Keratinocyte (primary cell): ENCODE data around the gene PPM1H. TPM values are rescaled to one million over a fixed set of nuclear protein-coding genes. Genes with fewer than 3 reads are reported as not detected.

ENCODE experiments used
- DNase-seq: peaks from one replicate; pipeline ENCODE4 v3.0.0-alpha.2; 2011; ENCODE audit warnings: low read depth, missing footprints, low spot score
- FAIRE-seq: peaks from 2 replicates; lab custom pipeline; 2011; peaks lifted over from hg19 to GRCh38; lab: Jason Lieb, UNC
- H2AFZ ChIP-seq: 2 replicates; pipeline ENCODE4 v1.6.0; 2012; ENCODE audit warnings: low read length, control low read depth, inconsistent platforms; ENCODE audit not compliant: control insufficient read depth
- H3K27ac ChIP-seq: 2 replicates; pipeline ENCODE4 v1.5.1; 2011; ENCODE audit warnings: low read length; ENCODE audit not compliant: control insufficient read depth, insufficient read depth
- H3K27me3 ChIP-seq: 3 replicates; pipeline ENCODE4 v1.6.0; 2011; ENCODE audit warnings: low read length; ENCODE audit not compliant: control insufficient read depth, insufficient read depth; ENCODE audit errors: extremely low read depth
- H3K36me3 ChIP-seq, 2 experiments: 2 replicates in 1 of 2; 3 replicates in 1 of 2; pipeline ENCODE4 v1.5.1; 2011; ENCODE audit warnings: low read length in 2 of 2, mild to moderate bottlenecking in 1 of 2; ENCODE audit not compliant: control insufficient read depth in 2 of 2, insufficient read depth in 2 of 2; ENCODE audit errors: extremely low read depth in 1 of 2
- H3K4me1 ChIP-seq: 3 replicates; pipeline ENCODE4 v1.5.1; 2011; ENCODE audit warnings: low read length; ENCODE audit not compliant: control insufficient read depth, insufficient read depth; ENCODE audit errors: extremely low read depth
- H3K4me2 ChIP-seq: 3 replicates; pipeline ENCODE4 v1.6.0; 2011; ENCODE audit warnings: low read depth, low read length; ENCODE audit not compliant: control insufficient read depth, insufficient read depth; ENCODE audit errors: extremely low read depth
- H3K4me3 ChIP-seq, 3 experiments: fragments of 200-600 bp in 1 of 3; sonication (generic) in 1 of 3; 2 replicates in 2 of 3; 3 replicates in 1 of 3; pipeline ENCODE4 v1.5.1; 2011 to 2016; ENCODE audit warnings: low read length in 3 of 3, mild to moderate bottlenecking in 3 of 3, control low read depth in 2 of 3, inconsistent platforms in 1 of 3, low read depth in 1 of 3, mixed read lengths in 1 of 3, mixed run types in 1 of 3, moderate library complexity in 1 of 3; ENCODE audit not compliant: control insufficient read depth in 2 of 3, insufficient read depth in 2 of 3; ENCODE audit errors: extremely low read depth in 1 of 3
- H3K79me2 ChIP-seq: 2 replicates; pipeline ENCODE4 v1.6.0; 2012; ENCODE audit warnings: low read length; ENCODE audit not compliant: control insufficient read depth, insufficient read depth
- H3K9ac ChIP-seq: 3 replicates; pipeline ENCODE4 v1.6.0; 2011; ENCODE audit warnings: low read length; ENCODE audit not compliant: control insufficient read depth, insufficient read depth; ENCODE audit errors: extremely low read depth
- H3K9me1 ChIP-seq: 3 replicates; pipeline ENCODE4 v1.6.0; 2011; ENCODE audit warnings: low read length; ENCODE audit not compliant: control insufficient read depth, insufficient read depth; ENCODE audit errors: extremely low read depth
- H3K9me3 ChIP-seq: 2 replicates; pipeline ENCODE4 v1.5.1; 2012; ENCODE audit warnings: low read depth, low read length; ENCODE audit not compliant: control insufficient read depth
- H4K20me1 ChIP-seq: 3 replicates; pipeline ENCODE4 v1.6.0; 2011; ENCODE audit warnings: low read length; ENCODE audit not compliant: control insufficient read depth, insufficient read depth; ENCODE audit errors: extremely low read depth
- EZH2 ChIP-seq: IDR thresholded peaks from one replicate; pipeline ENCODE4 v1.6.1; 2012; ENCODE audit warnings: inconsistent platforms, mild to moderate bottlenecking, low read length, moderate library complexity
- dilution Hi-C: fragments of 300-500 bp; cut with MboI; formaldehyde crosslinking; loops from one replicate; pipeline ENCODE4 v1.7.0; 2020; ENCODE audit warnings: low sequenced_read_pairs; ENCODE audit not compliant: extremely low pct_ligation_motif_present
- polyA plus RNA-seq, 5 experiments: library from polyadenylated mRNA; depleted of rRNA in 3 of 5; stranded (reverse) in 3 of 5; stranded (forward) in 1 of 5; unstranded in 1 of 5; fragments of >200 nt; gene quantifications; 1 replicate in 1 of 5; 2 replicates in 3 of 5; 3 replicates in 1 of 5; pipeline versions ENCODE4 v1.2.1 to v1.2.3, GENCODE V29; 2011 to 2012; ENCODE audit warnings: missing spikeins in 2 of 5, low read depth in 1 of 5, low replicate concordance in 1 of 5
- TF ChIP-seq, protein P1 (sequence below), 3 experiments: IDR thresholded peaks in 1 of 3; conservative IDR thresholded peaks in 1 of 3; optimal IDR thresholded peaks in 1 of 3; 2 replicates in 2 of 3; 3 replicates in 1 of 3; pipeline versions ENCODE3 to v1.5.1; 2011; ENCODE audit warnings: low read length in 3 of 3, mild to moderate bottlenecking in 3 of 3, moderate library complexity in 2 of 3, control low read depth in 1 of 3, inconsistent platforms in 1 of 3; ENCODE audit not compliant: insufficient read depth in 2 of 3; ENCODE audit errors: extremely low read depth in 1 of 3

PPM1H gene
- polyA plus RNA-seq, 1 donor (not counting 4 experiments of a cell fraction or from before 2014, with no cell fraction given), result 0.09 TPM

DNA sequence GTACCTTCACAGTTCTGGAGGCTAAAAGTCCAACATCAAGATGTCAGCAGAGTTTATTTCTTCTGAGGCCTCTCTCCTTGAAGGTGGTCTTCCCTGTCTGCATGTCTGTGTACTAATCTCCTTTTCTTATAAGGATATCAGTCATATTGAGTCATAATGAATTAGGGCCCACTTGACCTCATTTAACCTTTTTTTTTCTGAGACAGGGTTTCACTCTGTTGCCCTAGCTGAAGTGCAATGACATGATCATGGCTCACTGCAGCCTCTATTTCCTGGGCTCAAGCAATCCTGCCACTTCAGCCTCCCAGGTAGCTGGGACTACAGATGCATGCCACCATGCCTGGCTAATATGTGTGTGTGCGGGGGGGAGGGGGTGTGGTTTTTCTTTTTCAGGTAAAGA lies 41.7 kb downstream of the PPM1H start:
- Histone ChIP-seq H3K9me3 (no peaks in the 10 kb centered on the region), H3K27me3 (no peaks in the 10 kb centered on the region)

DNA sequence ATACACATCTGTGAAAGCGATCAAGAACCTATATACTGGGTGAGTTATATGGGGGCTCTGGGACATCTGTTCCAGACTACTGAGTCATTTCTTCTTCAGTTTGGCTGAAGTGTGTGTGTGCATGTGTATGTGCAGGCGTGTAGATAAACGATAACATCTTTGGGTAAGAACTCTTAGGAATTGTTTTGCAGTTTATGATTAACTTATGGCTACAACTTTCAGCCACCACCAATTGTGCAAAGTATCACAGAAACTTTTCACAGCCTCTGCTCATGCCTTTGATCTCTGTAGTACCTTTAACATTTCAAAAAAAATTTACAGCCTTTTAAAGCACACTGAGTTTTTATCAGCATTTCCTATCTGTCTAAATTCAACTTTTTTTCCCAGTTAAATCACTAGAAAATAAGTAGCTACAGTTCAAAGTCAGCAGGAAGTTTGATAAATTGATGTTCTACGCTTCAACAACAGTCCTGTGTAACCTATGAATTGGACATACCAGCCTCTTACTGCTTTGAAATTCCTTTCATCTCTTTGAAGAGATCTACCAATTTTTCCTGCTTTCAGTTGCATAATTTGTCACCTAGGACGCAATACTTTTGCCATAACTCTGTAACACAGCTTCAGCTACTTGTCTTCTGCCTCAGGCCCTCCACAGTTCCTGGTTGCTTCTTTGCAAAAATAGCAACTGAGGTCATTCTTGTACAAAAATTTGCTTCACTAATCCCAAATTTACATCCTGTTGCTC lies 43.0 kb downstream of the PPM1H start:
- Histone ChIP-seq H3K27ac (no peak overlapping the region), H3K36me3 (no peaks in the 10 kb centered on the region), H3K27me3 (no peaks in the 10 kb centered on the region), H3K4me2 (no peak overlapping the region), H3K9me1 (no peaks in the 10 kb centered on the region), H3K4me3 (no peak overlapping the region), H3K79me2 (no peaks in the 10 kb centered on the region), H2AFZ (no peak overlapping the region), H3K9me3 (no peaks in the 10 kb centered on the region), H3K9ac (no peak overlapping the region), H3K4me1 (no peaks in the 10 kb centered on the region), H4K20me1 (no peaks in the 10 kb centered on the region)
- dilution Hi-C loops, result no loop called here
- DNase-seq (no peak), FAIRE-seq (no peak)
- TF ChIP-seq, protein P1, sequence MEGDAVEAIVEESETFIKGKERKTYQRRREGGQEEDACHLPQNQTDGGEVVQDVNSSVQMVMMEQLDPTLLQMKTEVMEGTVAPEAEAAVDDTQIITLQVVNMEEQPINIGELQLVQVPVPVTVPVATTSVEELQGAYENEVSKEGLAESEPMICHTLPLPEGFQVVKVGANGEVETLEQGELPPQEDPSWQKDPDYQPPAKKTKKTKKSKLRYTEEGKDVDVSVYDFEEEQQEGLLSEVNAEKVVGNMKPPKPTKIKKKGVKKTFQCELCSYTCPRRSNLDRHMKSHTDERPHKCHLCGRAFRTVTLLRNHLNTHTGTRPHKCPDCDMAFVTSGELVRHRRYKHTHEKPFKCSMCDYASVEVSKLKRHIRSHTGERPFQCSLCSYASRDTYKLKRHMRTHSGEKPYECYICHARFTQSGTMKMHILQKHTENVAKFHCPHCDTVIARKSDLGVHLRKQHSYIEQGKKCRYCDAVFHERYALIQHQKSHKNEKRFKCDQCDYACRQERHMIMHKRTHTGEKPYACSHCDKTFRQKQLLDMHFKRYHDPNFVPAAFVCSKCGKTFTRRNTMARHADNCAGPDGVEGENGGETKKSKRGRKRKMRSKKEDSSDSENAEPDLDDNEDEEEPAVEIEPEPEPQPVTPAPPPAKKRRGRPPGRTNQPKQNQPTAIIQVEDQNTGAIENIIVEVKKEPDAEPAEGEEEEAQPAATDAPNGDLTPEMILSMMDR (optimal IDR thresholded peaks at IDR 0.05 in 1 of 3, IDR thresholded peaks at IDR 0.05 in 1 of 3, conservative IDR thresholded peaks at IDR 0.05 in 1 of 3; ENCODE audit: extremely low read depth in 1 of 3, insufficient read depth in 2 of 3, low read length in 3 of 3), result no peak
- no peak for TF ChIP-seq EZH2

More for the DNA sequence above, 41.7 kb downstream of the PPM1H start:
- dilution Hi-C loops, result no loop called here
- TF ChIP-seq, protein P1 (optimal IDR thresholded peaks at IDR 0.05 in 1 of 3, IDR thresholded peaks at IDR 0.05 in 1 of 3, conservative IDR thresholded peaks at IDR 0.05 in 1 of 3; ENCODE audit: extremely low read depth in 1 of 3, insufficient read depth in 2 of 3, low read length in 3 of 3), result no peak
- TF ChIP-seq EZH2, result no peak
- H3K4me1 ChIP-seq, result no peaks in the 10 kb centered on the region
- H3K9ac ChIP-seq, result no peak overlapping the region
- H3K36me3 ChIP-seq, result no peaks in the 10 kb centered on the region
- H3K27ac ChIP-seq, result no peak overlapping the region
- no peak overlapping the region for H2AFZ ChIP-seq
- no peak for FAIRE-seq
- no peak for DNase-seq
- H3K4me3 ChIP-seq, result no peak overlapping the region
- H3K9me1 ChIP-seq, result no peaks in the 10 kb centered on the region
- H4K20me1 ChIP-seq, result no peaks in the 10 kb centered on the region
- H3K4me2 ChIP-seq, result no peak overlapping the region
- no peaks in the 10 kb centered on the region for H3K79me2 ChIP-seq
